Ecto neural progenitor cell (in vitro differentiated cells): Measurements from ENCODE around the gene RFXANK.

Source experiments
- DNase-seq: peaks from one replicate; pipeline ENCODE4 v3.0.0-alpha.2; 2018; ENCODE audit warnings: low spot score

Gene RFXANK

GRCh38 chr19:19232261-19232721, 40.2 kb downstream of the RFXANK start:
- DNase-seq: no peak

- DNase-seq: no peak
These were observed 42.3 kb downstream of the RFXANK start for GRCh38 chr19:19234220-19234816.

- no peak for DNase-seq
These were observed 44.1 kb downstream of the RFXANK start for GRCh38 chr19:19236173-19236572.

- DNase-seq: no peak
These were observed 46.3 kb downstream of the RFXANK start for GRCh38 chr19:19238126-19238894.

- no peak for DNase-seq
These were observed 47.6 kb downstream of the RFXANK start for GRCh38 chr19:19239675-19240074.

- DNase-seq: no peak
These were observed 48.4 kb downstream of the RFXANK start for GRCh38 chr19:19240476-19240875.

GRCh38 chr19:19250196-19250801, 58.2 kb downstream of the RFXANK start:
- no peak for DNase-seq
